Measurements from ENCODE around the gene HUS1B.

The HUS1B gene

DNA sequence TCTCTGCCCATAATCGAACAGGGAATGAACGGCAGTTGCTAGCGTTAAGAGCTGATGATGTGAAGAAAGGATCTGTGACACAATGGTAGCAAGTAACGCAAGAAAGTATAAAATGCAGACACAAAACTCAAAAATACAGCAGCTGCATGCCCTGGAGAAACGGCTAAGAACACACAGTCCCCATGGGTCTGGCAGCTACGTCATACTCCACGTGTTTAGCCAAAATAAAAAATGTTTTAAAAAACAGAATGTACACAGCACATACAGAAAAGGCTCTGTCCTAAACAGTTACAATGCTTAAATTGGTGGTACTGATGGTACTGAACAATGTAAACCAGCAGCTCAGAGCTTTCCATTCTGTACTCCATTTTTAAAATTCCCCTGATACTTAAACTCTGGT is 34.4 kb downstream of the HUS1B start:
- DNase-seq (ENCODE audit: low read depth, low spot score) = no peak

DNA sequence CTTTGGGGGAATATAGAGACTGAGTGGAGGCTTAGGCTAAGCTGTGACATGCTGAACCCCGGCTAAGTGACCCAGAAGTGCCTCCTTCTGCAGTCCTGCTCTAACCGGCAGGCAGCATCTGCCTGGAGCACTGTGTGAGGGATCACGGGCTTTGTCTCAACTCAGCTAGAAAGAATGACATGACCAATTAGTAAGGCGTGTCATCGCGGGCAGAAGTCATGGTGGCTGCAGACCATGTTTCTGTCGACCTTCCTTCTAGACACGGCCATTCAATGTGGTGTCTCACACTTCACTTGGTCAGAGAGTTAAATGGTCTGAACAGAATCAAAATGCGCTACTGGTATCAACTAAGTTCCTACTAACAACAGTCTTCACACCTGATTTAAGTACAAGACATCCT is 35.0 kb downstream of the HUS1B start:
- DNase-seq (ENCODE audit: low read depth, low spot score) = no peak

DNA sequence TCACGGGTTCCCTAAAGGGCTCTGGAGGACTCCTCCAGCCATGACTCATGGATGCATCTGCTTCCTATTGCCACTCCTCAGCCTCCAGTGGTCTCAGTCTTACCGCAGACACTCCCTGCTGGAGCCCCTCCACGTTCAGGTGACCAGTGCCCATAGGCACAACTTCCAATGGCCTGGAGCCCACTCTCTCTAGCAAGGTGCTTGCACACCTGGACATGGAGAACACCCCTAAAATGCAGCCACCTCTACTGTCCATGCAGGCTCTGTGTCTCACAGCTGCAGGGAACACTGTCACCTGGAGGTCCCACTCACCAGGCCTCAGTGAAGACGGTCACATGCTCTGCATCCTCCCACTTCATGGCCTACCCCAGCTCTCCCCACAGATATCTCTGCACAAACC is 36.0 kb downstream of the HUS1B start:
- no peak for DNase-seq (ENCODE audit: low read depth, low spot score)

DNA sequence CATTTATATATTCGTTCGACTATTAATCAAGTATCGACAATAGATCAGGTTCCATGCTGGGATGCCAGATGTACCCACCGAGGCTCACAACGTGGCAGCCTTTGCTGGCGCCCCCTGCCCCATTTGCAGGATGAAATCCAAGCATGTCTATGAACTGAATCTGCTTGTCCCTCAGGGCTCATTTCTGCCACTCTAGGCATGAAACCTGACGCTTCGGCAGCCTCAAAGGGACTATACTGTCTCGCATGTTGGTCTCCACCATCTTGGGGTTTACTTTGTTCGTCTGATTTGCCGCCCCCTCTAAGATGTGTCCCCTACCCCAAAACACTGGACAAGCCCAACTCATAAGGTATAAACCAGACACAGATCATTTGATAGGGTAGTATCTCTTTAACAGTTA is 36.7 kb downstream of the HUS1B start:
- no peak for DNase-seq (ENCODE audit: low read depth, low spot score)

DNA sequence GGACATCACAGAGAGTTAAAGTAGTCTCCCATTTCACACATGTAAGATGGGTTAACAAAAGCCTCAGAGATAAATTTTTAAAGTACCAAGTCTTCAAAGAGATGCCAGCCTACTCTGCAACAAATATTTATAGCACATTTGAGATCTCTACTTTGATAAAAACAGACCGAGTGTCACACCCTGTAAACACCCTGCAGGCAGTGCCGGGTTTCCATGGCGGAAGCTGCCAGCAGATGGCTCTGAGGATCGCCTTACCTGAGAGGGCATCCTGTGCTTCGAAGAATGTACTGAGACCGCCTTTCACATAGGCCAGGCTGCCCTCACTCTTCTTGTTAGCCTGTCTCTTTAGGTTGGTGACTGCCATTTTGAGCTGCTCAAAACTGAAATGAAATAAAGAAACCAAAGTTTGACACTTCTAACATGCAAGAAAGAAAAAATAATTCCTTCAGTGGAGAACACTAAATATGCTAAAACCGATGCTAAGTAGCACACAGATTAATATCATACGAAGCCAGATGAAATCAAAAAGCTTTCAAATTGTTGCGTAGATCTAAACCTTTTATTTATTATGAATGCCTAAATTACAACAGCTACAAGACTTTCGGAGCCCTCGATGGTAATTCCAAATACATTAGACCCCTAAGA is 39.3 kb downstream of the HUS1B start:
- no peak for DNase-seq (ENCODE audit: low read depth, low spot score)

DNA sequence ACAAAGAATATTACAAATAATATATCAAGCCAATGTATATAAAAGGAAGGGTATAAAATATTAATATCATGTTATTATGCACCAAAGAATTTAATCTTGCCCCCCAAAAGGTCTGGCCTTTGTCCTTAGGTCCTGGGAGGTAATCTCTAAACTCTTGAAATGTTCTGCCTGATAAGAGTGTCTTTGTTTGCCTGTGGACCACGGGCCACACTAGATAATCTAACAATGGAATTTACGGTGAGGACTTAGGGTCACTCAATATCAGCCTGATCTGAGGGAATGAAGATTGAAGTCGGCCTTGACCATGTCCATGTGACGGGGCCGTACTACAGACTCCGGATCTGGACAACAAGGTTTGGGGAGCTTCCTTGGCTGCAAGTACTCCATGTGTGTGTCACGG is 42.9 kb downstream of the HUS1B start:
- DNase-seq (ENCODE audit: low read depth, low spot score) = no peak

DNA sequence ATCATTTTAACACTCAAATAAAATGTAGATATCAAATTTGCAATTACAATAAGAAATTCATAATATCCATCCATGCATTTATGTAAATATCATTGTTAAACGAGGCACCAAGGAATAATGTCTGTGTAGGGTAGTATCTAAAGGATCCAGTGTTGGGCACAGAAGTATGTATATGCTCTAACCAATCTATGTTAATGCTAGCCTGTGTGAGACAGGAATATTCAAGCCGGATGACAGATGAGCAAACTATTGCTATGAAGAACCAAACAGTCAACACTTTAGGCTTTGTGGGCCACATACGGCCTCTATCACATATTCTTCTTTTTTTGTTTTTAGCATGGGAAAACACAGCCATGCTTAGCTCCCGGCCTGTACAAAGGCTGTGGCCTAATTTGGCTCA is 45.0 kb downstream of the HUS1B start:
- no peak for DNase-seq (ENCODE audit: low read depth, low spot score)

DNA sequence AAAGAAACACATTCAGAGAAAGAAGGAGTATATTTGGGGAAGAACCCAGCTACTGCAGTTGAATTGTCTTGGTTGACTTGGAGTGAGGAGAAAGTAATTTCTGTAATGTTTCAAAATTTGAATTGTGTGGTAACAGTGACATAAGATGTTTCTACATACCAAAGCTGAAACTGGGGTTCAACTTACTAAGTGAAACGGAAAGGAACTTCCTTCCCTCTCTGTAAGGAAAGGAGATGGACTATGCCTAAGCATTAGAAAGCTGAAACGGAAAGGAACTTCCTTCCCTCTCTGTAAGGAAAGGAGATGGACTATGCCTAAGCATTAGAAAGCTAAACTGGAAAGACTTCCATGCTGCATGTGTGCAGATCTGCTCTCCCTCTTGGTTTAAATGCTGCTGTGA is 46.0 kb downstream of the HUS1B start:
- DNase-seq (ENCODE audit: low read depth, low spot score) = no peak

DNA sequence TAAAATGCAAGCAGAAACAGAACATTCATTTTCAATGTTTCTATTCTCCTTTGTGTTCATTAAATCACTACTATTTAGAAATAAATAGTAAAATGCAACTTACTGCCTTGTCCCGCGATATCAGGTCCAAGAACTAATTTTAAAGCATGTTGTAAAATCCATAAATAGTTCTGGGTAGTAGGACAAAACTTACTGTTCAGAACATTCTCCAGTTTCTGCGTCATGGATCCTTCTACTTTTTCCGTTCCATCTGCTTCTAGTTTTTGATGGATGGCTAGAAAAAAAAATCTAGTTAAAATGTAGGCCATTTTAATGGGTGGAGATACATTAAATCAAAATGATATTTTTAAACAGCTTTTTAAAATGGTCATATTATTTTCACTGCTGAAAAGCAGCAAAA is 47.0 kb downstream of the HUS1B start:
- DNase-seq (ENCODE audit: low read depth, low spot score) = no peak

DNA sequence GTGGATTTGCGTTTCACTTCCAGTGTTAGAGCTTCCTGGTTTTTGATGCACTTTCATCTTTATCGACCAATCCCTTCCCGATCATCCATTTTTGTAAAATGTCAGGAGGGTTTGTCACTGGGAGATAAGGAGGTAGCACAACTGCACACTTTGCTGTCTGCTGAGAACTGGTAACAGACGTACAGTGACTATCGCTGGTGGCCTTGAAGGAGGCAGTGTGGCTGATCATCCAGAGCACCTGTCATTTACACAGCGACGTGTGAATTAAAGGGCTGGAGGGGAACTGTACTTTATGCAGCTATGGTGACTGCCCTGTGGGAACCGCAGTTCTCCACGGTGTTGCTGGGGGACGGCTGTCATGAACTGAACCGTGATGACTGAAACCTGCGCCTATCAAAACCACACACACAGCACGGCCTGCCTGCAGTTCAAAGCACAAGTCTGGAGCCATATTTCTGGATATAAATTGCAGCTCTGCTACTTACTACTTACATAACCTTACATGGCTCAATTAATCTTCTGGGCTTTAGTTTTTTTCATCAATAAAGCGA is 50.0 kb downstream of the HUS1B start:
- DNase-seq (ENCODE audit: low read depth, low spot score) = no peak

All from activated CD4-positive, CD25-positive, alpha-beta regulatory T cell treated with anti-CD3 and anti-CD28 coated beads, Interleukin-2, amount 50 U/mL, for 16 hours (primary cell).